Loucy (cell line): Measurements from ENCODE around the gene SIPA1L3.

Experiments
- H2AFZ ChIP-seq: fragments of 200-600 bp; sonication (generic); 2 replicates; pipeline ENCODE4 v1.6.0; 2016; ENCODE audit warnings: antibody characterized with exemption, mild to moderate bottlenecking, low read length, moderate library complexity
- H3F3A ChIP-seq: fragments of 200-600 bp; 2 replicates; pipeline ENCODE4 v1.6.0; 2016; ENCODE audit warnings: antibody characterized with exemption, low read depth, mild to moderate bottlenecking
- H3K27me3 ChIP-seq: fragments of 200-600 bp; sonication (generic); 2 replicates; pipeline ENCODE4 v1.6.1; 2014; ENCODE audit warnings: low read length, mild to moderate bottlenecking; ENCODE audit not compliant: insufficient read depth, poor library complexity, severe bottlenecking
- H3K36me3 ChIP-seq: fragments of 200-600 bp; sonication (generic); 2 replicates; pipeline ENCODE4 v1.6.1; 2016; ENCODE audit warnings: low read length; ENCODE audit not compliant: insufficient read depth
- H3K4me1 ChIP-seq: fragments of 200-600 bp; sonication (generic); 2 replicates; pipeline ENCODE4 v1.5.1; 2014; ENCODE audit warnings: low read length, mild to moderate bottlenecking; ENCODE audit not compliant: insufficient read depth, poor library complexity, severe bottlenecking
- H3K4me2 ChIP-seq: fragments of 200-600 bp; sonication (generic); 2 replicates; pipeline ENCODE4 v1.6.0; 2014; ENCODE audit warnings: antibody characterized with exemption, low read length, low read depth, mild to moderate bottlenecking; ENCODE audit not compliant: poor library complexity, severe bottlenecking
- H3K4me3 ChIP-seq: fragments of 200-600 bp; sonication (generic); 2 replicates; pipeline ENCODE4 v1.5.1; 2014; ENCODE audit warnings: low read length, mild to moderate bottlenecking, mixed read lengths; ENCODE audit not compliant: poor library complexity, severe bottlenecking
- H3K79me2 ChIP-seq: fragments of 200-600 bp; sonication (generic); 2 replicates; pipeline ENCODE4 v1.6.1; 2014; ENCODE audit warnings: low read length; ENCODE audit not compliant: insufficient read depth
- H3K9ac ChIP-seq: fragments of 200-600 bp; sonication (generic); 2 replicates; pipeline ENCODE4 v1.6.0; 2014; ENCODE audit warnings: mild to moderate bottlenecking, low read depth, low read length, moderate library complexity; ENCODE audit not compliant: poor library complexity, severe bottlenecking
- H3K9me2 ChIP-seq: fragments of 200-600 bp; sonication (generic); replicated peaks from 2 replicates; pipeline ENCODE4 v1.6.1; 2016; ENCODE audit warnings: low read depth, low read length, mixed read lengths
- H3K9me3 ChIP-seq: fragments of 200-600 bp; sonication (generic); 2 replicates; pipeline ENCODE4 v1.6.1; 2014; ENCODE audit warnings: mild to moderate bottlenecking, antibody characterized with exemption, low read length, low read depth; ENCODE audit not compliant: insufficient read depth
- H4K20me1 ChIP-seq: fragments of 200-600 bp; sonication (generic); 2 replicates; pipeline ENCODE4 v1.6.0; 2014; ENCODE audit warnings: antibody characterized with exemption, low read length, mild to moderate bottlenecking; ENCODE audit not compliant: insufficient read depth, poor library complexity, severe bottlenecking
- EZH2phosphoT487 ChIP-seq: fragments of 200-600 bp; IDR thresholded peaks from 2 replicates; pipeline ENCODE4 v1.6.1; 2018; ENCODE audit warnings: antibody characterized with exemption, mild to moderate bottlenecking, moderate library complexity, borderline replicate concordance
- TF ChIP-seq, protein P1 (sequence below): fragments of 200-600 bp; sonication (generic); conservative IDR thresholded peaks from 2 replicates; pipeline ENCODE4 v1.5.1; 2014; ENCODE audit warnings: mild to moderate bottlenecking, antibody characterized with exemption, low read length

The SIPA1L3 gene

DNA sequence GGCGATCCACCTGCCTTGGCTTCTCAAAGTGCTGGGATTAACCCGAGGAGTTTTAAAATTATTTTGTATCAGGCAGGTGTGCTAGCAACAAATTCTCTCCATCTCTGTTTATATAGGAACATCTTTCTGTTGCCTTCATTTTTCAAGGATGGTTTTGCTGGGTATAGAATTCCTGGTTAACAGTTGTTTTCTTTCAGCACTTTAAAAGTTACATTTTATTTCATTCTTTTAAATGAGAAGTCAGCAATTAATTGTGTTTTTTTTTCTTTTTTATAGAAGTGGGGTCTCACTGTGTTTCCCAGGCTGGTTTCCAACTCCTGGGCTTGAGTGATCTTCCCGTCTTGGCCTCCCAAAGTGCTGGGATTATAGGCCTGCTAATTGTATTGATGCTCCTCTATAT is 273.1 kb downstream of the SIPA1L3 start:
- no peaks in the 10 kb centered on the region for H3K27me3 ChIP-seq
- H4K20me1 ChIP-seq = no peaks in the 10 kb centered on the region
- H3K9me2 ChIP-seq = no peaks in the 10 kb centered on the region
- H3K9ac ChIP-seq = no peak overlapping the region
- H3K9me3 ChIP-seq = peaks cover 6% of the 10 kb centered on the region; the same call in 1 of the 2 replicates
- TF ChIP-seq, protein P1, sequence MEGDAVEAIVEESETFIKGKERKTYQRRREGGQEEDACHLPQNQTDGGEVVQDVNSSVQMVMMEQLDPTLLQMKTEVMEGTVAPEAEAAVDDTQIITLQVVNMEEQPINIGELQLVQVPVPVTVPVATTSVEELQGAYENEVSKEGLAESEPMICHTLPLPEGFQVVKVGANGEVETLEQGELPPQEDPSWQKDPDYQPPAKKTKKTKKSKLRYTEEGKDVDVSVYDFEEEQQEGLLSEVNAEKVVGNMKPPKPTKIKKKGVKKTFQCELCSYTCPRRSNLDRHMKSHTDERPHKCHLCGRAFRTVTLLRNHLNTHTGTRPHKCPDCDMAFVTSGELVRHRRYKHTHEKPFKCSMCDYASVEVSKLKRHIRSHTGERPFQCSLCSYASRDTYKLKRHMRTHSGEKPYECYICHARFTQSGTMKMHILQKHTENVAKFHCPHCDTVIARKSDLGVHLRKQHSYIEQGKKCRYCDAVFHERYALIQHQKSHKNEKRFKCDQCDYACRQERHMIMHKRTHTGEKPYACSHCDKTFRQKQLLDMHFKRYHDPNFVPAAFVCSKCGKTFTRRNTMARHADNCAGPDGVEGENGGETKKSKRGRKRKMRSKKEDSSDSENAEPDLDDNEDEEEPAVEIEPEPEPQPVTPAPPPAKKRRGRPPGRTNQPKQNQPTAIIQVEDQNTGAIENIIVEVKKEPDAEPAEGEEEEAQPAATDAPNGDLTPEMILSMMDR = no peak
- TF ChIP-seq EZH2phosphoT487 = no peak
- H3K4me1 ChIP-seq = no peaks in the 10 kb centered on the region
- H3F3A ChIP-seq = no peaks in the 10 kb centered on the region
- H3K4me3 ChIP-seq = no peak overlapping the region
- H3K79me2 ChIP-seq = no peaks in the 10 kb centered on the region
- no peak overlapping the region for H2AFZ ChIP-seq
- H3K36me3 ChIP-seq = peaks cover 10% of the 10 kb centered on the region; the same call in 1 of the 2 replicates
- no peak overlapping the region for H3K4me2 ChIP-seq

DNA sequence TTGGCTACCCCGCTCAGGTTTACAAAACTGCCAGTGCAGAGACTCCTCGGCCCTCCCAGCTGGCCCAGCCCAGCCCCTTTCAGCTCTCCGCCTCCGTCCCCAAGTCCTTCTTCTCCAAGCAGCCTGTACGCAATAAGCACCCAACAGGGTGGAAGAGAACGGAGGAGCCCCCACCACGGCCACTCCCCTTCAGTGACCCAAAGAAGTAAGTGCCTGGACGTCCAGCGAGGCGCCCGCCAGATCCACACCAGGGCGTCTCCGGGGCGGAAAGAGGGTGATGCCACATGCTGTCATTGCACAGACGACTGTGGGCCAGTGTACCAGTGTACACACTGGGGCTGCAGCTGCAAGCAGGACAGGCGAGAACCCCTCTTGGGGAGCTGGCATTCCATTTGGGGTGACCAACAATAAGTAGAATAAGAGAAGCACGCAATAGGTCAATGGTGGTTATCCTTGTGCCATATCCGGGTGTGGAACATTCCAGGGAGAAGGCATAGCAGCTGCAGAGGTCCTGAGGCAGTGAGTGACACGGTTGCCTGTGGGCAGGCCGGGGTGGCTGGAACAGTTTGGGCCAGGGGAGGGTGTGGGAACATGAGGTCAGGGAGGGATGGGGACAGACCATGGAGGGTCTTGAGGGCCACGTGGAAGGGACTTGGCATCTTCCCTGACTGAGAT is 275.7 kb downstream of the SIPA1L3 start:
- Histone ChIP-seq H3K4me3 (no peak overlapping the region), H3K27me3 (no peaks in the 10 kb centered on the region), H3F3A (no peaks in the 10 kb centered on the region), H3K9me2 (no peaks in the 10 kb centered on the region), H2AFZ (no peak overlapping the region), H3K4me2 (no peak overlapping the region), H3K4me1 (no peaks in the 10 kb centered on the region), H3K79me2 (no peaks in the 10 kb centered on the region), H3K36me3 (peaks cover 10% of the 10 kb centered on the region; the same call in 1 of the 2 replicates), H3K9ac (no peak overlapping the region), H3K9me3 (peaks cover 6% of the 10 kb centered on the region; the same call in 1 of the 2 replicates), H4K20me1 (no peaks in the 10 kb centered on the region)
- TF ChIP-seq, protein P1 = no peak
- TF ChIP-seq EZH2phosphoT487 = no peak

DNA sequence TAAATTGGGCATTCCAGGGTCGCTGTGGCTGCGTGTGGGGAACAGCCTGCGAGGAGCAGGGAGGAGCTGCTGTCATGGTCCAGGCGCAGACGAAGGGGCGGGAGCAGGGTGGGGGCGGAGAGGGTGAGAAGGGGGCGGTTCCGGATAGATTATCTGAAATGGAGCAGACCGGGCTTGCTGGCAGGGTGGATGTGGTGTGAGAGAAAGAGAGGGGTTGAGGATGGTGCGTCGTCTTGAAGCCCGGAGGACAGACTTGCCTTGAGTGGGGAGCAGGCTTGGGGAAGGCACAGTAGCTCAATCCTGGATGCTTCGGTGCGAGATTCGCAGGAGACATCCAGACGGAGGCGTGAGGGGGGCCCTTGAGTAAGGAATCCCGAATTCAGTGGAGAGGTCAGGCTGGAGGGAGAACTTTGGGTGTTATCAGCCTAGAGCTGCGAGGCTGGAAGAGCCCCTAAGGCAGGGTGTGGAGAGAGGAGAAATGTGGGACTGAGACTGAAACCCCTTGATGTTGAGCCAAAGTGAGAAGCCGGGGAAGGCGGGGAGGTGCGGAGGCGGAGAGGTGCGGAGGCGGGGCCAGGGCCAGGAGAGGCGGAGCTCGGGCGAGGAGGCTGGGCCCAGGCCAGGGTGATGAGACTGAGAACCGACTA is 276.4 kb downstream of the SIPA1L3 start:
- Histone ChIP-seq H3K36me3 (peaks cover 10% of the 10 kb centered on the region; the same call in 1 of the 2 replicates), H3K9me3 (peaks cover 6% of the 10 kb centered on the region; the same call in 1 of the 2 replicates), H3K9ac (no peak overlapping the region), H2AFZ (no peak overlapping the region), H3K4me3 (no peak overlapping the region), H3K79me2 (no peaks in the 10 kb centered on the region), H3K9me2 (no peaks in the 10 kb centered on the region), H3K27me3 (no peaks in the 10 kb centered on the region), H3F3A (no peaks in the 10 kb centered on the region), H3K4me2 (no peak overlapping the region), H4K20me1 (no peaks in the 10 kb centered on the region), H3K4me1 (no peaks in the 10 kb centered on the region)
- TF ChIP-seq, protein P1 = no peak
- TF ChIP-seq EZH2phosphoT487 = no peak
